ENCODE results near the gene BCDIN3D.

BCDIN3D gene

DNA sequence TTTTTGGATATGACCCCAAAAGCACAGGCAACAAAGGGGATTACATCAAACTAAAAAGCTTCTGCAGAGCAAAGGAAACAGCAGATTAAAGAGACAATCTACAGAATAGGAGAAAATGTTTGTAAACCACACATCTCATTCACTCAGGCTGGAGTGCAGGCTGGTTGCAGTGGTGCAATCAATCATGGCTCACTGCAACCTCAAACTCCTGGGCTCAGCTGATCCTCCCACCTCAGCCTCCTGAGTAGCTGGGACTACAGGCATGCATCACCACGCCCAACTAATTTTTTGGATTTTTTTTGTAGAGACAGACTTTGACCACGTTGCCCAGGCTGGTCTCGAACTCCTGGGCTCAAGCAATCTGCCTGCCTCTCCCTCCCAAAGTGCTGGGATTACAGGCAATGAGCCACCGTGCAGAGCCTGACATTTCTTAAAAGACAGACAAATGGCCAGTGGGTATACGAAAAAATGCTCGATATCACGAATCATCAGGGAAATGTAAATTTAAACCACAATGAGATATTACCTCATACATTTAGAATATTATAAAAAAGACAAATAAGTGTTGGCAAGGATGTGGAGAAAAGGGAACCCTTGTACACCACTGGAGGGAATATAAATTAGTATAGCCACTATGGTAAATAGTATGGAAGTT is 24.5 kb downstream of the BCDIN3D start:
- DNase-seq, result no peak

- DNase-seq, result no peak
Observed at GRCh38 chr12:49813131-49813530, 29.8 kb downstream of the BCDIN3D start.

DNA sequence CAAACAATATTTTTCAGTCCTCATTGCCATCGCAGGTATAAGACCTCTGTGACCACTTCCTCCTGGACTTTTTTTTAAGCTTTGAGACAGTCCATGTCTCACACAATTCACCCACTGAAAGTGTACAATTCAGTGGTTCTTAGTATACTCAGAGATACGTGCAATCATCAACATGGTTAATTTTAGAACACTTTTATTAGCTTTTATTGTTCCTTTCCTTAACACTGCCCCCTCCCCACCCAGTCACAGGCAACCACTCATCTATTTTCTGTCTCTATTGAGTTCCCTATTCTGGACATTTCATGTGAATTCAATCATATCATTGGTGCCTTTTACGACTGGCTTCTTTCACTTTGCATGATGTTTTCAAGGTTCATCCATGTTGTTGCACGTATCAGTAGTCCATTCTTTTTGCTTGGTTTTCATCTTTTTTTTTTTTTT is 30.9 kb downstream of the BCDIN3D start:
- DNase-seq, result no peak

- no peak for DNase-seq
Observed at GRCh38 chr12:49811136-49811535, 31.8 kb downstream of the BCDIN3D start.

DNA sequence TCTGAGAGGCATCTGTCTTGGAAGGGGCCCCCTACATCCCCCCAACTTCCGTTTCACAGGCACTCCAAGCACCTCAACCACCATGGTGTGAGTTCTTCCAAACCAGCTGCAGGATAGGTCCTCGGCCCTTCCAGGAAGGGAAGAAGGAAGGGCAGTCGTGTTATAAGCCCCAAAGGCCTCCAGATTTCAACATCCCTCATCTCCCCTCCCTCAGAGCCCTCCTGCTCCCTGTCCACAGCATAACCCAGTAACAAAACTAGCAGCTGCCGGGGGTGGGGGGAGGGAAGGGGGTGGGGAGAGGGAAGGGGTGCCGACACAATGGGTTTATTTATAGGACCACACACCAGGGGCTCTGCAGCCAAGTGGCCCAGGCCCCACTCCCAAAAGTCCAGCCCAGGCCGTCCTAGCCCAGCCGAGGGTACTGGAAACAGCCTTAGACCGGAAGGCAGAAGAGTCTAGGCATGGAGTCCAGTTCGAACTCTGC is 33.0 kb downstream of the BCDIN3D start:
- no peak for DNase-seq

- no peak for DNase-seq
Observed at GRCh38 chr12:49809381-49809905, 33.5 kb downstream of the BCDIN3D start.

DNA sequence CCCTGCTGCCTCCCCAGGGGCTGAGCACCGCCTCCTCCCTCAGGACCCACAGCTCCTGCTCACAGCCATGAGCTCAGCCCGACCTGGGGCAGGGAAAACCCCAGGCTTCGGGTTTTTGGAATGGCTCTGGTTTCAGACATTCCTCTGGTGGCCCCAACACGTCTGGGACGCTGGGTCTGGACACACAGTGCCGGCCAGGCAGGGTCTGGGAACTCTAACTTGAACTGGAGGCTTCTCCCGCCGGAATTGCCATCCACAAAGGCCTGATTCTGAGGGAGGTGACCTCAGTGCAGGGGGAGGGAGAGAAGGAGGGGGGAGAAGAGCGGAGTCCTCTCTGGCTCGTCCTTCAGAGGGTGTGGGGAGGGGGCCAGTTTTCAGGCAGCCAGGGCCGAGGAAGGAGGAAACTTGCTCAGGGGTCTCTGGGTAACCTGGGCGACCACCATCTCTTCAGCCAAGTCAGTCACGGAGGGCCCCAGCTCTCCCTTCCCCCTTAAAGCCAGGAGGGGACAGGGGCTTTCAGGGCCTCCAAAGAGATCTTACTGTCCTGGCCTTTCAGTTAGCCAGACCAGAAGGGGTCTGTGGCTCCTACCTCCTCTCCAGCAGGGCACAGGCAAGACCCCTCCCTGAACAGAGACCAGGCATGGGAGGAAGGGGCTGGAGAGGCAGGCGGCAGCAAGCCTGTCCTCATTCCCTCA is 34.1 kb downstream of the BCDIN3D start:
- no peak for DNase-seq

DNA sequence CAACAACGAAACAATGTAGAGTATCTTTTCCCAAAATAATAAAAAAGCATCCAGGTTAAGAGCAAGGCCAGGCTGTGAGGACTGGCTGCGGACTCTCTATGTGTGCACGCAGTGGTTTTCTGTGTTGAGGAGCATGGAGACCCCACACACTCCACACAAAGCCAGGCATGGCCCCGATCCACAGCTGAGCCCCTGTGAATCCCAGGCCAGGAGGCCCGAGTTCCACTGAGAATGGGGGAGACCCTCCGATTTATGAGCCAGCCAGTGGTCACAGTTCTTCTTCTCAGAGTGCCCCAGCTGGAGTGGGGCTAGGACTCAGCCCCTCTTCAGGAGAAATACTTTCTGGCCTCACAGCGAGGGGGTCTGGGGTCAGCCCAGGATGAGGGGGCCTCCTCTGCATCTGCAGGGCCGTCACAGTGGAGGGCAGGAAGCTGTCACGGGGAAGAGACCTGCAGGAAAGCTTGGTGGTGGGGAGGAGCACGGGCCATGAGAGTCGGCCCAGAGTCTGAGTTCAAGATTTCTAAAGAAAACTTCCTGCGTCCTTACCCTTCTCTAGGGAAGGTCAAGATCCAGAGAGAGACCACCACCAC is 34.8 kb downstream of the BCDIN3D start:
- DNase-seq, result no peak

- DNase-seq, result no peak
Observed at GRCh38 chr12:49806877-49807276, 36.0 kb downstream of the BCDIN3D start.

DNA sequence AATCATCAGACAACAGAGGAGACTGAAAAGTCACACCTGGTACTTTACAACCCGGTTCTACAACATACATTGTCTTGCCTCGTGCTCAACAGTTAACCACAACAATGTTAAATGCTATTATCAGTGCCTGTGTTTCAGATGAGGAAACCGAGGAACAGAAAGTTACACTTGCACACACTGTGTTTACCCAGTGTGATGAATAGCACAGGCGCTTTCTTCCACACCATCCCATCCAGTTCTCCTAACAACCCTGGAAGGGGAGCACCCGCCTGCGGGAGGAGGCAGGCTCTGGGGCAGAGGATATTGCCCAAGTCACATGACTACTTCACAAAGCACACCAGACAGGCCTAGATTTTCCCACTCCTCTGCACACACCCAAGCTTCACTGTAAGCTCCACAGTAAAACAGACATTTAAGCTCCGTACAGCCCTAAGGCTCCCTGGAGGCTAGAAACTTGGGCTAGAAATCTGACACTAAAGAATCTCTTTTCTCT is 36.5 kb downstream of the BCDIN3D start:
- no peak for DNase-seq

DNA sequence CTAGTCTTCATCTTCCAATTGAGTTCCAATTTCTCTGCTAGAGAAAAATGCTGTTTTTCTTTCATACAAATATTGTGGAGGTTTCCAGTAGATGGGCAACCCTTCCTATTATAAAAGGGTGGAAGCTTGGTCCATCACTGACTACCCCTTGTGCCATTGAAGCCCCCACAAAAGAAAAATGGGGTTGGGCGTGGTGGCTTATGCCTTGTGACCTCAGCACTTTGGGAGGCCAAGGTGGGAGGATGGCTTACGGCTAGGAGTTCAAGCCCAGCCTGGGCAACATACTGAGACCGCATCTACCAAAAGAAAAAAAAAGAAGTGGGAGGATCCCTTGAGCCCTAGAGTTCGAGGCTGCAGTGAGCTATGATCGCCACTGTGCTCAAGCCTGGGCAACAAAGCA is 37.5 kb downstream of the BCDIN3D start:
- no peak for DNase-seq

- no peak for DNase-seq
Observed at GRCh38 chr12:49804821-49805220, 38.1 kb downstream of the BCDIN3D start.

- DNase-seq, result no peak
Observed at GRCh38 chr12:49803693-49804450, 39.0 kb downstream of the BCDIN3D start.

DNA sequence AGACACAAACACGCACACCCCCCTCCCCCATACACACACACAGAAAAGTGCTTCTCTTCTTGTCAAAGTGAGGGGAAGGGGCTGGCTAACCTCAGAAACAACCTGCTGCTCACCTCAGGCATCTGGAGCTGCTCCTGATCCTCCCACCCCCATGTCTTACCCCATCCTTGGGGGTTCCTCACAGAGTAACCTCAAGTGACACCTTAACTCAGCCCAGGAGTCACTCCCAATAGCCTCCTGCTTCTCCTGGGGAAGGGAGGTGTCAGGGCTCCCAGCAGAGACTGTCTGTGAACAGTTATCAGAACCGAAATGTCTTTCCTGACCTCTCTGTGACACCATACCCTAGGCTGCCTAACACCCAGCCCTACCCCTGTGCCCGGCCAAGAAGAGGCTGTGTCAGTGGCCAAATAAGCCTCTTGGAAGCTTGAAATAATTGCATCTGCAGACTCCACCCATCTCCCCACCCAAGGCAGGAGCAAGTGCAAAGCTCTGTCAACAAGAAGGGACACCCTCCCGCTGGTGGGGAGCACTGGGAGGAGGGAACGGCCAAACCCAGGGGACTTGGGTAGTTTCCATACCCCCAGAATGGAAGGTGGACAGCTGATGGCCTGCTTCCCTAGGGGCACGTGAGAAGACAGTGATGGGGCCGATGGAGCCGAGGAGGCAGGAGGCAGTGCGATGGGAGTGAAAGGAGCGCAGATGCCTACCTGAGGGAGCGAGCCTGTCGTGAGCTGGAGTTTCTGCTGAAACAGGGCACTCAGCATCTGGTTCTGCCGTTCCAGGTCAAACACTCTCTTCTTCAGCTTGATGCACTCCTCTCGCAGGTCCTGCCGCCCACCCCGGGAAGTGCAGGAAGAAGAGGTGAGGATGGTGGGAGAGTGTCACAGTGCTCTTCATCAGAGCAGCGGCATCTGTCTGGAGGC is 41.5 kb downstream of the BCDIN3D start:
- no peak for DNase-seq

GRCh38 chr12:49800421-49801140 is 42.3 kb downstream of the BCDIN3D start:
- DNase-seq, result no peak

DNA sequence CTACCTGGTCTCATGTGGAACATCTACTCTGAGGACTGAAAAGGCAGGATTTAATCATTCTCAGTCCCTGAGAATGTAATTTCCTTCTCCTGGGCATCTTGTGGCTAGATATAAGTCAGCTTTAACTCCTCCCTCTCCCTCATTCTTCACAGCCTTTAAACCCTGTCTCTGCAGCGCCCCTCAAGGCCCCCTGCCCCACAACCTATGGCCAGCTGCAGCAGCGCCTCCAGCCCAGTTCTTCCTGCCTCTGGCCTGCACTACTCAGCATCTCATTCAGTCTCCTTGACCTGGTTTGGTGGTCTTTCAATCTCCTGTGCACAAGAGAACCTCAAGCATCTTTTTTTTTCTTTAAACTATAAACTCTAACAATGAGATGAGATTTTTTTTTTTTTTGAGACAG is 44.0 kb downstream of the BCDIN3D start:
- DNase-seq, result no peak

GRCh38 chr12:49798248-49798647 is 44.7 kb downstream of the BCDIN3D start:
- no peak for DNase-seq

- no peak for DNase-seq
Observed at GRCh38 chr12:49797449-49797776, 45.5 kb downstream of the BCDIN3D start.

DNA sequence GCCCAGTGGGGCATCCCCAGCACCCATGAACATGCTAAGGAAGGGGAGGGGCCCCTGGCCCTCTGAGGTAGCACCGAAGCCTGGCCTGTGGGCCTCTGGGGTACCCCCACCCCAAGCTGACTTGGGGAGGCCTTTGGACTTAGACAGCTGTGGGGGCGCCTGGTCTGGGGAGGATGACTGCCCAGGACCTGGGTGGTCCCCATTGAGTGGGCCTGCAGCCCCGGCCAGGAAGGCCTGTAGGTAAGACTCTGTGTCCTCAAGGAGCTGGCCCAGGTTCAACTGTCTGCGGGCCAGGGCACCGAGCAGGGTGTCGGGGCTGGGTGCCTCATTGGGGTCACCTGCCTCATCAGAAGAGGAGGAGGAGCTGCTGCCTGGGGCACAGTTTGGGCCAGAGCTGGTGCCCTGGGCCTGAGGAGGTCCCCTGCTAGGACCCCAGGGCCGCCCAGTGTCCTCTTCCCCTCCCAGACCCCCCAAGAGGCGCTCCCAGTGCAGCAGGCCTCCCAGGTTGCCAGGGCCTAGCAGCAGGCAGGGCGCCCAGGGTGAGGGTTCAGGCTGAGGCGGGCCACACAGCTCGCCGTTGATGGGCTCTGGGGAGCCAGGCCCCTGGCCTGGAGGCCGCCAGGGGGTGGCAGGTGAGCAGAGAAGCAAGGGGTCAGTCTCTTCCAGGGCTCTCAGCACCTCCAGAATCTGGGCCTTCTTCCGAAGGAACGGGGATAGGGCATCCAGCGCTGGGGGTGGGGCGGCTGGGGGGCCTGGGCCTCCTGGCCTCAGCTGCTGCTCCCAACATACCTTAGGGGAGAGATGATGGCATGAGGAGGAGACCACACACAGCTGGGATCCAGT is 46.1 kb downstream of the BCDIN3D start:
- DNase-seq, result no peak

- no peak for DNase-seq
Observed at GRCh38 chr12:49796155-49796554, 46.8 kb downstream of the BCDIN3D start.
